ENCODE measurements around the gene CYP26B1.
A peak's percentile ranks its signal among the peaks of the same experiment; 100 is the strongest.

DNA sequence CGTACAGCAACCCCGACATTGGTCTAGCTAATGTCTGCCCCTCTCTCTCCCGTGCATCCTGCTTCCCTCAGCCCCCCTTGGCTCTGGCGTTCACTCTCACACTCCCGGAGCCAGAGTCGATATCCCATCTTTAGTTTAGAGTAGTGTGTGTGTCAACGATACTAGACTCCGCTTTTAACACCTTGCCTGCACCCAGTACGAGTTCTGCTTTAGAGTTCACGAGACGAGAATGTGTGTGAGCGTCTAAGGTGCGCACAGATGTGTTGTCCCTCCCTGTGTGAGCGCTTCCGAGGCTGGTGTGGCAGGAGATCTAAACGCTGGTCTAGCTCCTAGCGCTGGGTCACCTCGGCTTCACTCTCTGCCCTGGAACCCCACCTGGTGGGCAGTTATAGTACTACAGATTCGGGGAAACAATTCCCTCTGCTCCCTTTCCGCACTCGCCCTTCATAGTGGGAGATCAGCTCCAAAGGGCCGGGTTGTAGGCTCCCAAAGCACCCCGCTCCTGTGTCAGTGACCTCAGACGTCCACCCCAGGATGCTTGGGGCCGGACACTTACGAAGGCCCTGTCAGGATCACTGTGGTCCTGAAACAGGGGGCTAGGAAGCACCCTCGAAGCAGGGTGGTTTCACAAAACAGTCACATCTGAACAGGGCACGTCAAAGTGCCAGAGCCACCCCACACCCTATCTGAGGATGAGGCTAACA is 2.6 kb upstream of the CYP26B1 start:
- TF ChIP-seq CTCF (IDR thresholded peaks at IDR 0.05) (peak; percentile 70 to 89 (median 84)), POLR2A (IDR thresholded peaks at IDR 0.05) (no peak)

All from body of pancreas (tissue), 4 donors.